Uterus (tissue), 4 donors: ENCODE data around the gene GJB1. TPM values are rescaled to one million over a fixed set of nuclear protein-coding genes. Genes with fewer than 3 reads are reported as not detected.

Source experiments
- DNase-seq, 2 donors: peaks; one replicate each; pipeline ENCODE4 v3.0.0-alpha.2; 2019 to 2020
- H3K27ac ChIP-seq, 2 donors: fragments of 200-600 bp; sonication (generic); 1 replicate in 1 of 2; 2 replicates in 1 of 2; pipeline ENCODE4 v1.5.1; 2016 to 2018
- H3K27me3 ChIP-seq, 2 donors: fragments of 200-600 bp; sonication (generic); one replicate each; pipeline ENCODE4 v1.5.1; 2018 to 2019; ENCODE audit warnings: control low read depth in 1 of 2
- H3K36me3 ChIP-seq, 2 donors: fragments of 200-600 bp; sonication (generic); one replicate each; pipeline ENCODE4 v1.5.1; 2019; ENCODE audit warnings: control low read depth in 1 of 2
- H3K4me1 ChIP-seq, 2 donors: fragments of 200-600 bp; sonication (generic); one replicate each; pipeline ENCODE4 v1.5.1; 2018 to 2019; ENCODE audit warnings: control low read depth in 1 of 2
- H3K4me3 ChIP-seq, 2 donors: fragments of 200-600 bp; sonication (generic); 1 replicate in 1 of 2; 2 replicates in 1 of 2; pipeline ENCODE4 v1.5.1; 2018 to 2019; ENCODE audit warnings: mild to moderate bottlenecking in 1 of 2
- H3K9me3 ChIP-seq, 2 donors: fragments of 200-600 bp; sonication (generic); one replicate each; pipeline ENCODE4 v1.5.1; 2019; ENCODE audit warnings: control low read depth in 1 of 2
- POLR2A ChIP-seq, 2 donors: fragments of 450-650 bp; IDR thresholded peaks; one replicate each; pipeline ENCODE4 v1.6.1; 2016; ENCODE audit warnings: antibody characterized with exemption in 2 of 2, mild to moderate bottlenecking in 1 of 2, moderate library complexity in 1 of 2
- intact Hi-C: fragments of 100-400 bp; cut with DNase I; formaldehyde crosslinking; loops from one replicate; pipeline ENCODE4 v1.15.1; 2023; ENCODE audit warnings: low total_unique reads
- total RNA-seq, 4 donors: library from RNA; depleted of rRNA in 3 of 4; stranded (reverse); fragments of >200 nt in 3 of 4; gene quantifications; one replicate each; pipeline versions ENCODE4 v1.1.0 to v1.2.4, GENCODE V29; 2014 to 2023
- TF ChIP-seq, protein P1 (sequence below), 4 experiments: fragments of 200-600 bp in 2 of 4; fragments of 450-650 bp in 2 of 4; sonication (generic) in 2 of 4; IDR thresholded peaks; one replicate each; pipeline ENCODE4 v1.5.1; 2016 to 2019; ENCODE audit warnings: antibody characterized with exemption in 4 of 4, mild to moderate bottlenecking in 2 of 4, moderate library complexity in 1 of 4
- donor health status: DM: yes; HTN: yes; CAD: no.

GJB1 gene
- 1 to 10 TPM in 2 of 4 donors, under 1 TPM in 1, not detected in 1; 0.27 to 5.9 (median 3.0) TPM for total RNA-seq

DNA sequence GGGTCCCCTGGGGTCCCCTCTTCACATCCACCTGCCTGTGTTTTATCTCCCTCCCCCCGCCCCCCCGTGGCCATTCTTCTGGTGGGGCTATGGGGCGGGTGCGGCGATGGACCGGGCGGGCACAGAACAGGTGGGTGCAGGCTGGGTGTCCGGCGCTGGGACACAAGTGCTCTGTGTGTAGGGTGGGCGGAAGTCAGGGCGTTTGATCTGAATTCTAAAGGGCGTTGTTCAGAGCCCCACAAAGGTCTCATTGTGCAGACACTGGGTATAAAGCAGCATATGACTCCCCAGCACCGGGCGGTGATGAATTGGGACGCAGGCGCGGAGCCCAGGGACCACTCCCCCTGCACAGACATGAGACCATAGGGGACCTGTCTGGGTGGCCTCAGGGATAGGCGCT is at the start of gene GJB1:
Gene GJB1, plus strand, starts transcription at position 296 of the 400 bp plus-strand sequence. CDS start 484 bp downstream, outside the sequence.
- no peak within 1 kb of the TSS for H3K4me3 ChIP-seq
- intact Hi-C loops, result no loop called here
- no peak for DNase-seq
- no peak within 1 kb of the TSS for H3K27ac ChIP-seq
- no peaks in the 10 kb centered on the region for H3K36me3 ChIP-seq
- TF ChIP-seq, protein P1, sequence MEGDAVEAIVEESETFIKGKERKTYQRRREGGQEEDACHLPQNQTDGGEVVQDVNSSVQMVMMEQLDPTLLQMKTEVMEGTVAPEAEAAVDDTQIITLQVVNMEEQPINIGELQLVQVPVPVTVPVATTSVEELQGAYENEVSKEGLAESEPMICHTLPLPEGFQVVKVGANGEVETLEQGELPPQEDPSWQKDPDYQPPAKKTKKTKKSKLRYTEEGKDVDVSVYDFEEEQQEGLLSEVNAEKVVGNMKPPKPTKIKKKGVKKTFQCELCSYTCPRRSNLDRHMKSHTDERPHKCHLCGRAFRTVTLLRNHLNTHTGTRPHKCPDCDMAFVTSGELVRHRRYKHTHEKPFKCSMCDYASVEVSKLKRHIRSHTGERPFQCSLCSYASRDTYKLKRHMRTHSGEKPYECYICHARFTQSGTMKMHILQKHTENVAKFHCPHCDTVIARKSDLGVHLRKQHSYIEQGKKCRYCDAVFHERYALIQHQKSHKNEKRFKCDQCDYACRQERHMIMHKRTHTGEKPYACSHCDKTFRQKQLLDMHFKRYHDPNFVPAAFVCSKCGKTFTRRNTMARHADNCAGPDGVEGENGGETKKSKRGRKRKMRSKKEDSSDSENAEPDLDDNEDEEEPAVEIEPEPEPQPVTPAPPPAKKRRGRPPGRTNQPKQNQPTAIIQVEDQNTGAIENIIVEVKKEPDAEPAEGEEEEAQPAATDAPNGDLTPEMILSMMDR (IDR thresholded peaks at IDR 0.05), result no peak
- TF ChIP-seq POLR2A (IDR thresholded peaks at IDR 0.05), result no peak
- no peaks in the 10 kb centered on the region for H3K27me3 ChIP-seq
- H3K9me3 ChIP-seq, result no peaks in the 10 kb centered on the region
- H3K4me1 ChIP-seq, result no peaks in the 10 kb centered on the region

DNA sequence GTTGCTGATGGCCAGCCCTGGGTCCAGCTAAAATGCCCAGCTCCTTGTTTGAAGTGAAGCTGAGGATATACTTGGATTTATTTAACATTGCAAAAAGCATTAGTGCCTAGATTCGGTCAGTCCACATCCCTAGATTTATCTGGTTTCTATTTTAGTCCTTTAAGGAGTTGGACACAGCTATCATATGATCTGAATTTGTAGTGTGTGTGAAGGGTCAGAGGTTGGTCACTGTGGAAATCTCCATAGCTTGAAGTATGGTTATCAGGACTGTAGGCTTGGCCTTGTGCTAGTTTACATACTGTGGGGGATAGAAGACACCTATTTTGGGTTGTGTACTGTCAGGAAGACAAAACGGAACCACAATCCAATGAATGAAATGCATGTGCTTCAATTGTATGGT is 49.6 kb upstream of the GJB1 start:
- Histone ChIP-seq H3K27ac (no peak overlapping the region), H3K27me3 (no peaks in the 10 kb centered on the region), H3K9me3 (no peaks in the 10 kb centered on the region), H3K4me3 (no peak overlapping the region), H3K36me3 (no peaks in the 10 kb centered on the region), H3K4me1 (no peaks in the 10 kb centered on the region)
- DNase-seq, result no peak
- TF ChIP-seq, protein P1 (IDR thresholded peaks at IDR 0.05), result no peak
- TF ChIP-seq POLR2A (IDR thresholded peaks at IDR 0.05), result no peak
- intact Hi-C loops, result no loop called here

DNA sequence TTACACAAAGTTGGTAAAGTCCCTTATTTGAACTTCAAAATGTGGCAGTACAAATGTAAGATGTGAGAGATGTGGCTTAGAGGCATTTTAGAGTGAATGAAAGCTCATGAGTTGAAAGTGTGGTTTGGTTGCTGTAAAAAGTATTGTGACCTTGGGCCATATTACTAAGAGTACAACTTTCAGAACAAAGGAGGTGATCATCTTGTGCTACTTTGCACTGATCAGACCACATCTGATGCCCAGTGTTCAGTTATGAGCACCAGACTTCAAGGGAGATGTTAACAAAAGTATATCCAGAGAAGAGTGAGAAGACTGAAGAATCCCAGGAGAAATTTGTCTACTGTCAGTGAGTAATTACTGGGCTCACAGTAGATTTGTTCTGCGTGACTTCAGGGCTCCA is 48.2 kb upstream of the GJB1 start:
- intact Hi-C loops, result no loop called here
- no peaks in the 10 kb centered on the region for H3K9me3 ChIP-seq
- H3K4me1 ChIP-seq, result no peaks in the 10 kb centered on the region
- no peak overlapping the region for H3K4me3 ChIP-seq
- no peaks in the 10 kb centered on the region for H3K27me3 ChIP-seq
- no peak for DNase-seq
- no peak overlapping the region for H3K27ac ChIP-seq
- no peaks in the 10 kb centered on the region for H3K36me3 ChIP-seq
- TF ChIP-seq, protein P1 (IDR thresholded peaks at IDR 0.05), result no peak
- TF ChIP-seq POLR2A (IDR thresholded peaks at IDR 0.05), result no peak

DNA sequence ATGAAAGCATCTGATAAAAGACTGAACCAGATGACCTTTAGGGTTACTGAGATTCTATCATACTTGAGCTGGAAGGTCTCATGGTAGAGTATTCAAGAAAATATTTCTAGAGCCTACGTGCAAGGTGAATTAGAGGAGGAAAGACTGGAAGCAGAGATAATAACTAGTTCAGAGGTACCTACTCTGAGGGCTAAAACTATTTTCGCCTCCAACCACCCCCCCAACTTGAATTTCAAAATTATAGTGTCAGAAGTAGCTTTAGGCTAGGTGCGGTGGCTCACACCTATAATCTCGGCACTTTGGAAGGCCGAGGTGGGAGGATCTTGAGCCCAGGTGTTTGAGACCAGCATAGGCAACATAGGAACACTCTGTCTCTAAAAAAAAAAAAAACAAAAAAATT is 47.5 kb upstream of the GJB1 start:
- H3K9me3 ChIP-seq, result no peaks in the 10 kb centered on the region
- TF ChIP-seq, protein P1 (IDR thresholded peaks at IDR 0.05), result no peak
- TF ChIP-seq POLR2A (IDR thresholded peaks at IDR 0.05), result no peak
- H3K27ac ChIP-seq, result no peak overlapping the region
- no peak overlapping the region for H3K4me3 ChIP-seq
- no peak for DNase-seq
- H3K4me1 ChIP-seq, result no peaks in the 10 kb centered on the region
- intact Hi-C loops, result no loop called here
- no peaks in the 10 kb centered on the region for H3K27me3 ChIP-seq
- H3K36me3 ChIP-seq, result no peaks in the 10 kb centered on the region

DNA sequence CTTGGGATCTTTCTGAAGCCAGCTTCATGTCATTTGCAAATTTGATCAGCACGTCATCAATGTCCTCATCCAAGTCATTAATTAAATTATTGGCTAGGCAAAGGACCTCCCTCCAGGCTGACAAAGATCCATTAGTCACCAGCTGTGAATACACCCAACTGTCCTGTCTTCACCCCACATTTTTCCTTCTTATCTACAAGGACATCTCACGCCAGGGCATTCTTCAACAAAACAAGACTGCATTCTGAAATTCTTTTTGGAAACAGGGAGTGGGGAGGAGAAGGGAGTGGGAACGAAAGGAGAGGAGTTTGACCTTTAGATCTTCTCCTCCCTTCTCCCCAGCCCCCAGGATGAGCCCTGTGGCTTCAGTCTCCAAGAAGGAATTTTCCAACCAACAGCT is 45.7 kb upstream of the GJB1 start:
- Histone ChIP-seq H3K9me3 (no peaks in the 10 kb centered on the region), H3K4me3 (no peak overlapping the region), H3K36me3 (no peaks in the 10 kb centered on the region), H3K27ac (peak overlapping the region; percentile 6 to 45), H3K4me1 (no peaks in the 10 kb centered on the region), H3K27me3 (no peaks in the 10 kb centered on the region)
- intact Hi-C loops, result no loop called here
- DNase-seq, result no peak
- TF ChIP-seq, protein P1 (IDR thresholded peaks at IDR 0.05), result no peak
- no peak for TF ChIP-seq POLR2A (IDR thresholded peaks at IDR 0.05)
